Measurements from ENCODE around the gene RGS6. TPM values are rescaled to one million over a fixed set of nuclear protein-coding genes. Genes with fewer than 3 reads are reported as not detected.

RGS6 gene
- total and polyA plus RNA-seq, 2 donors (not counting 1 experiment from before 2014, with no cell fraction given), result not detected

DNA sequence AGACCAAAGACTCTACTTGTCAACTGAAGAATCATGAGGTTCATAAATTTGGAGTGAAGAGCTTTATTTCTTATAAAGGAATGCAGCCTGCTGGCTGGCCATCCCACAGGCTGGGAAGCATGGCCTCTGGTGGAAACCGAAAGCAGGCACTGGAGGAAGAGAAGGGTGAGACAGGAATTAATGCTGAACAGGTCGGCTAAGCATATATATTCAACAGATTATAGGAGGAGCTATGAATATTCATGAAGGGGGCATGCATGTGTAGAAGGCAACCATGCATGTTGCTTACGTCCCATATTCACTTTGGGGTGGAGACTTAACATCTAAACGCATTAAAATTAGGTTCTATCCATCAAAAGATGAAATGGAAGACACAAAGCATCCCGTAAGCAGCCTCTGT, 20.6 kb upstream of the RGS6 start:
- Histone ChIP-seq H3K27ac (ENCODE audit: insufficient read depth, low read length) (no peak overlapping the region), H3K4me1 (ENCODE audit: control insufficient read depth, extremely low read depth, insufficient read depth, low read length) (no peaks in the 10 kb centered on the region), H3K79me2 (ENCODE audit: control insufficient read depth, insufficient read depth, low read length) (no peaks in the 10 kb centered on the region), H4K20me1 (ENCODE audit: control insufficient read depth, extremely low read depth, insufficient read depth, low read length) (no peaks in the 10 kb centered on the region), H3K4me3 (replicated peaks in 1 of 4; ENCODE audit: control extremely low read depth in 1 of 4, insufficient read depth in 1 of 4, low read depth in 3 of 4, low read length in 4 of 4) (no peak overlapping the region), H3K27me3 (ENCODE audit: control insufficient read depth, insufficient read depth, low read length) (no peaks in the 10 kb centered on the region), H3K36me3 (ENCODE audit: control insufficient read depth, insufficient read depth, low read length) (no peaks in the 10 kb centered on the region), H2AFZ (ENCODE audit: low read length) (no peak overlapping the region), H3K9ac (ENCODE audit: insufficient read depth, low read length) (no peak overlapping the region), H3K9me3 (ENCODE audit: control insufficient read depth, insufficient read depth, low read depth, low read length) (no peaks in the 10 kb centered on the region), H3K4me2 (ENCODE audit: extremely low read depth, insufficient read depth, low read length) (no peak overlapping the region)
- no peak for DNase-seq (ENCODE audit: low read depth in 2 of 2)
- TF ChIP-seq, protein P1, sequence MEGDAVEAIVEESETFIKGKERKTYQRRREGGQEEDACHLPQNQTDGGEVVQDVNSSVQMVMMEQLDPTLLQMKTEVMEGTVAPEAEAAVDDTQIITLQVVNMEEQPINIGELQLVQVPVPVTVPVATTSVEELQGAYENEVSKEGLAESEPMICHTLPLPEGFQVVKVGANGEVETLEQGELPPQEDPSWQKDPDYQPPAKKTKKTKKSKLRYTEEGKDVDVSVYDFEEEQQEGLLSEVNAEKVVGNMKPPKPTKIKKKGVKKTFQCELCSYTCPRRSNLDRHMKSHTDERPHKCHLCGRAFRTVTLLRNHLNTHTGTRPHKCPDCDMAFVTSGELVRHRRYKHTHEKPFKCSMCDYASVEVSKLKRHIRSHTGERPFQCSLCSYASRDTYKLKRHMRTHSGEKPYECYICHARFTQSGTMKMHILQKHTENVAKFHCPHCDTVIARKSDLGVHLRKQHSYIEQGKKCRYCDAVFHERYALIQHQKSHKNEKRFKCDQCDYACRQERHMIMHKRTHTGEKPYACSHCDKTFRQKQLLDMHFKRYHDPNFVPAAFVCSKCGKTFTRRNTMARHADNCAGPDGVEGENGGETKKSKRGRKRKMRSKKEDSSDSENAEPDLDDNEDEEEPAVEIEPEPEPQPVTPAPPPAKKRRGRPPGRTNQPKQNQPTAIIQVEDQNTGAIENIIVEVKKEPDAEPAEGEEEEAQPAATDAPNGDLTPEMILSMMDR (conservative IDR thresholded peaks at IDR 0.05 in 1 of 2, IDR thresholded peaks at IDR 0.05 in 1 of 2; ENCODE audit: low read depth in 1 of 2, low read length in 2 of 2), result no peak
- TF ChIP-seq EZH2 (IDR thresholded peaks at IDR 0.05; ENCODE audit: low read length, missing control alignments), result no peak

DNA sequence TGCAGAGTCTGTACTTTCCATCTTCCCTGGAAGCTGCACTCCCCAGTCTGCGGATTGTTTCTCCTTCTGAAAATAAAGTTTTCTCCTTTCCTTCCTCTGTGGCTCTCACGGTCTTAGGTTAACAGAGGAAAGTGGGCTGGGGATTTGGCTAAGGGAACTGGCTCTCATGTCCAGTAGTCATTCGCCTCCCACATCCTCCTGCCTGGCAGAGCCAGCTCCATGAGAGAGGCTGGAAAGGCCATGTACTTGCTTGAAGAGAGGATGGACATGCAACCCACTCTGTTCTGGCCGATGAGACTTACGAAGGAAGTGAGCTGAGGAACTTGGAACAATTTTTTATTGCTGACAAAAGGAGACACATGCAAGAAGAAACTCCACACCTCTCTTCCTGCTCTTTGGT, 18.9 kb upstream of the RGS6 start:
- Histone ChIP-seq H3K36me3 (ENCODE audit: control insufficient read depth, insufficient read depth, low read length) (no peaks in the 10 kb centered on the region), H4K20me1 (ENCODE audit: control insufficient read depth, extremely low read depth, insufficient read depth, low read length) (no peaks in the 10 kb centered on the region), H3K27me3 (ENCODE audit: control insufficient read depth, insufficient read depth, low read length) (no peaks in the 10 kb centered on the region), H3K4me1 (ENCODE audit: control insufficient read depth, extremely low read depth, insufficient read depth, low read length) (no peaks in the 10 kb centered on the region), H3K79me2 (ENCODE audit: control insufficient read depth, insufficient read depth, low read length) (no peaks in the 10 kb centered on the region), H2AFZ (ENCODE audit: low read length) (no peak overlapping the region), H3K4me3 (replicated peaks in 1 of 4; ENCODE audit: control extremely low read depth in 1 of 4, insufficient read depth in 1 of 4, low read depth in 3 of 4, low read length in 4 of 4) (no peak overlapping the region), H3K9me3 (ENCODE audit: control insufficient read depth, insufficient read depth, low read depth, low read length) (no peaks in the 10 kb centered on the region), H3K9ac (ENCODE audit: insufficient read depth, low read length) (no peak overlapping the region), H3K27ac (ENCODE audit: insufficient read depth, low read length) (no peak overlapping the region), H3K4me2 (ENCODE audit: extremely low read depth, insufficient read depth, low read length) (no peak overlapping the region)
- TF ChIP-seq, protein P1 (conservative IDR thresholded peaks at IDR 0.05 in 1 of 2, IDR thresholded peaks at IDR 0.05 in 1 of 2; ENCODE audit: low read depth in 1 of 2, low read length in 2 of 2), result no peak
- no peak for TF ChIP-seq EZH2 (IDR thresholded peaks at IDR 0.05; ENCODE audit: low read length, missing control alignments)
- no peak for DNase-seq (ENCODE audit: low read depth in 2 of 2)

DNA sequence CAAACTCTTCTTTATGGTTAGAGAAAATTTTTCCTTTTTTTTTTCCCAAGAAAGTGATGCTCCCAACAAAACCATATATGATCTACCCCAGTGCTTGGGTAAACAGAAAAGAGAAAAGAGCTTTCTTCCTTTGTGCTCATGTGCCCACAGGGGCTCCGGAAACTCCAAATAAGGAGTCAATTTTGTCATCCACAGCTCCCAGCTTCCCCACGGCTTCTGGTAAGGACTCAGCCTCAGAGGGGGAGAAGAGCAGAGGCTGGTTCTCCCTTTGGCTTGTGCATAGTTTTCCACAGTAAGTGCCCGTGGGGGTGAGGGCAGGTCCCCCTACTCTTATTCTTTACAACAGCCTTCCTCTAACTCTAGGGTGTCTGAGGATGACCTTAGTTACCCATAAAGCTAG, 13.3 kb upstream of the RGS6 start:
- Histone ChIP-seq H3K4me1 (ENCODE audit: control insufficient read depth, extremely low read depth, insufficient read depth, low read length) (no peaks in the 10 kb centered on the region), H2AFZ (ENCODE audit: low read length) (no peak overlapping the region), H3K27me3 (ENCODE audit: control insufficient read depth, insufficient read depth, low read length) (no peaks in the 10 kb centered on the region), H3K79me2 (ENCODE audit: control insufficient read depth, insufficient read depth, low read length) (no peaks in the 10 kb centered on the region), H3K4me3 (replicated peaks in 1 of 4; ENCODE audit: control extremely low read depth in 1 of 4, insufficient read depth in 1 of 4, low read depth in 3 of 4, low read length in 4 of 4) (no peak overlapping the region), H3K27ac (ENCODE audit: insufficient read depth, low read length) (no peak overlapping the region), H3K9me3 (ENCODE audit: control insufficient read depth, insufficient read depth, low read depth, low read length) (no peaks in the 10 kb centered on the region), H4K20me1 (ENCODE audit: control insufficient read depth, extremely low read depth, insufficient read depth, low read length) (no peaks in the 10 kb centered on the region), H3K4me2 (ENCODE audit: extremely low read depth, insufficient read depth, low read length) (no peak overlapping the region), H3K9ac (ENCODE audit: insufficient read depth, low read length) (no peak overlapping the region), H3K36me3 (ENCODE audit: control insufficient read depth, insufficient read depth, low read length) (no peaks in the 10 kb centered on the region)
- DNase-seq (ENCODE audit: low read depth in 2 of 2), result no peak
- TF ChIP-seq, protein P1 (conservative IDR thresholded peaks at IDR 0.05 in 1 of 2, IDR thresholded peaks at IDR 0.05 in 1 of 2; ENCODE audit: low read depth in 1 of 2, low read length in 2 of 2), result no peak
- no peak for TF ChIP-seq EZH2 (IDR thresholded peaks at IDR 0.05; ENCODE audit: low read length, missing control alignments)

All from fibroblast of lung (primary cell).